Neural cell (in vitro differentiated cells): ENCODE data around the gene METTL24. TPM values are rescaled to one million over a fixed set of nuclear protein-coding genes. Genes with fewer than 3 reads are reported as not detected.

Source experiments
- H2AFZ ChIP-seq: fragments of 200-600, 300-800 bp; sonication (generic), shearing (Covaris generic); 2 replicates; pipeline ENCODE4 v1.6.0; 2014; ENCODE audit warnings: low read depth, mild to moderate bottlenecking, antibody characterized with exemption, low read length, moderate library complexity
- H3F3A ChIP-seq: fragments of 200-600 bp; shearing (Covaris generic); 2 replicates; pipeline ENCODE4 v1.6.1; 2016; ENCODE audit warnings: mild to moderate bottlenecking, moderate library complexity, mixed read lengths, antibody characterized with exemption, low read length; ENCODE audit not compliant: insufficient read depth, poor library complexity, severe bottlenecking
- H3K27ac ChIP-seq: fragments of 200-600, 300-800 bp; sonication (generic), shearing (Covaris generic); 2 replicates; pipeline ENCODE4 v1.5.1; 2014; ENCODE audit warnings: mild to moderate bottlenecking, low read length, moderate library complexity
- H3K27me3 ChIP-seq: fragments of 300-800, 200-600 bp; sonication (generic), shearing (Covaris generic); 2 replicates; pipeline ENCODE4 v1.6.0; 2014; ENCODE audit warnings: mild to moderate bottlenecking, low read depth, low read length, moderate library complexity; ENCODE audit not compliant: insufficient read depth
- H3K36me3 ChIP-seq: fragments of 300-800, 200-600 bp; sonication (generic), shearing (Covaris generic); 2 replicates; pipeline ENCODE4 v1.5.1; 2014; ENCODE audit warnings: mild to moderate bottlenecking, antibody characterized with exemption, low read length, moderate library complexity; ENCODE audit not compliant: insufficient read depth
- H3K4me2 ChIP-seq: fragments of 300-800, 200-600 bp; sonication (generic), shearing (Covaris generic); 2 replicates; pipeline ENCODE4 v1.6.0; 2014; ENCODE audit warnings: mild to moderate bottlenecking, low read length
- H3K4me3 ChIP-seq: fragments of 300-800, 200-600 bp; sonication (generic), shearing (Covaris generic); 2 replicates; pipeline ENCODE4 v1.5.1; 2014; ENCODE audit warnings: mild to moderate bottlenecking, low read length, moderate library complexity
- H3K79me2 ChIP-seq: fragments of 200-600 bp; shearing (Covaris generic); replicated peaks from 2 replicates; pipeline ENCODE4 v1.6.0; 2014; ENCODE audit warnings: mild to moderate bottlenecking, low read length, moderate library complexity; ENCODE audit not compliant: insufficient read depth
- H3K9ac ChIP-seq: fragments of 300-800, 200-600 bp; sonication (generic), shearing (Covaris generic); 2 replicates; pipeline ENCODE4 v1.6.1; 2016; ENCODE audit warnings: mild to moderate bottlenecking, low read length, mixed read lengths
- H3K9me2 ChIP-seq: fragments of 200-600 bp; shearing (Covaris generic); 2 replicates; pipeline ENCODE4 v1.6.1; 2016; ENCODE audit warnings: mild to moderate bottlenecking, low read length, mixed read lengths; ENCODE audit not compliant: insufficient read depth
- H3K9me3 ChIP-seq: fragments of 200-600, 300-800 bp; sonication (generic), shearing (Covaris generic); 2 replicates; pipeline ENCODE4 v1.6.1; 2016; ENCODE audit warnings: mild to moderate bottlenecking, mixed run types, low read length, moderate library complexity, mixed read lengths
- H4K20me1 ChIP-seq: fragments of 200-600 bp; shearing (Covaris generic); 2 replicates; pipeline ENCODE4 v1.6.1; 2016; ENCODE audit warnings: mild to moderate bottlenecking, mixed run types; ENCODE audit not compliant: insufficient read depth
- CTCF ChIP-seq: fragments of 450-650 bp; IDR thresholded peaks from 2 replicates; pipeline ENCODE4 v1.5.1; 2014; ENCODE audit warnings: antibody characterized with exemption, mild to moderate bottlenecking, moderate library complexity; ENCODE audit not compliant: poor library complexity, severe bottlenecking
- EP300 ChIP-seq: fragments of 450-650 bp; conservative IDR thresholded peaks from 2 replicates; pipeline ENCODE4 v1.6.1; 2014; ENCODE audit warnings: antibody characterized with exemption, mild to moderate bottlenecking, moderate library complexity; ENCODE audit not compliant: poor library complexity, severe bottlenecking
- EZH2 ChIP-seq: fragments of 200-600, 300-800 bp; shearing (Covaris generic), sonication (generic); IDR thresholded peaks from 2 replicates; pipeline ENCODE4 v1.6.1; 2014; ENCODE audit warnings: antibody characterized with exemption, low read length, borderline replicate concordance, mild to moderate bottlenecking; ENCODE audit not compliant: insufficient read depth, poor library complexity, severe bottlenecking
- MXI1 ChIP-seq: fragments of 450-650 bp; conservative IDR thresholded peaks from 2 replicates; pipeline ENCODE4 v1.6.1; 2014; ENCODE audit warnings: antibody characterized with exemption, mild to moderate bottlenecking; ENCODE audit not compliant: poor library complexity, severe bottlenecking
- POLR2AphosphoS5 ChIP-seq: IDR thresholded peaks from 2 replicates; pipeline ENCODE4 v1.6.1; 2012
- RAD21 ChIP-seq: fragments of 450-650 bp; conservative IDR thresholded peaks from 2 replicates; pipeline ENCODE4 v1.6.1; 2014; ENCODE audit warnings: antibody characterized with exemption, mild to moderate bottlenecking, moderate library complexity
- REST ChIP-seq: IDR thresholded peaks from 2 replicates; pipeline ENCODE4 v1.6.1; 2012; ENCODE audit warnings: borderline replicate concordance
- SMC3 ChIP-seq: fragments of 450-650 bp; conservative IDR thresholded peaks from 2 replicates; pipeline ENCODE4 v1.6.1; 2014; ENCODE audit warnings: antibody characterized with exemption, mild to moderate bottlenecking, moderate library complexity; ENCODE audit not compliant: poor library complexity
- TAF1 ChIP-seq: IDR thresholded peaks from 2 replicates; pipeline ENCODE4 v1.6.1; 2012; ENCODE audit warnings: low read depth
- polyA plus RNA-seq: library from polyadenylated mRNA; depleted of rRNA; stranded (reverse); fragments of >200 nt; gene quantifications from 2 replicates; pipeline ENCODE4 v1.2.3, GENCODE V29; 2014

The METTL24 gene
- polyA plus RNA-seq, 1 donor from 2014 or later = not detected

GRCh38 chr6:110356778-110357177 lies 1.4 kb downstream of the METTL24 start:
- Histone ChIP-seq H3F3A (no peaks in the 10 kb centered on the region), H3K9me2 (no peaks in the 10 kb centered on the region), H3K9ac (no peak overlapping the region), H4K20me1 (no peaks in the 10 kb centered on the region), H3K9me3 (no peaks in the 10 kb centered on the region), H3K27ac (no peak overlapping the region), H2AFZ (no peak overlapping the region), H3K79me2 (no peaks in the 10 kb centered on the region), H3K36me3 (no peaks in the 10 kb centered on the region), H3K4me2 (no peak overlapping the region), H3K27me3 (peaks cover 18% of the 10 kb centered on the region), H3K4me3 (no peak overlapping the region)
- TF ChIP-seq RAD21 (no peak), SMC3 (no peak), TAF1 (no peak), REST (no peak), MXI1 (no peak), CTCF (no peak), EZH2 (no peak), EP300 (no peak), POLR2AphosphoS5 (no peak)

- no peak overlapping the region for H2AFZ ChIP-seq
- no peak overlapping the region for H3K9ac ChIP-seq
- no peak overlapping the region for H3K4me2 ChIP-seq
- H3K79me2 ChIP-seq = no peaks in the 10 kb centered on the region
- no peaks in the 10 kb centered on the region for H3K9me3 ChIP-seq
- no peak overlapping the region for H3K27ac ChIP-seq
- no peak overlapping the region for H3K4me3 ChIP-seq
- H4K20me1 ChIP-seq = no peaks in the 10 kb centered on the region
- no peaks in the 10 kb centered on the region for H3K9me2 ChIP-seq
- peaks cover 18% of the 10 kb centered on the region for H3K27me3 ChIP-seq
- H3F3A ChIP-seq = no peaks in the 10 kb centered on the region
- H3K36me3 ChIP-seq = no peaks in the 10 kb centered on the region
- TF ChIP-seq MXI1 = no peak
- TF ChIP-seq POLR2AphosphoS5 = no peak
- TF ChIP-seq RAD21 = no peak
- TF ChIP-seq EZH2 = no peak
- no peak for TF ChIP-seq CTCF
- TF ChIP-seq REST = no peak
These were observed 2.4 kb downstream of the METTL24 start for GRCh38 chr6:110355727-110356126.
